Motor neuron (in vitro differentiated cells): ENCODE data around the gene SESN2. TPM values are rescaled to one million over a fixed set of nuclear protein-coding genes. Genes with fewer than 3 reads are reported as not detected.

Source experiments
- ATAC-seq, 8 experiments: fragments of 200-7000 bp; cut with Tn5 transposase; replicated peaks in 6 of 8; 2 replicates each; pipeline ENCODE4 v1.8.0; 2021; ENCODE audit warnings: mild to moderate bottlenecking in 8 of 8, moderate library complexity in 8 of 8
- H3K27ac ChIP-seq, 2 donors: fragments of 250-450 bp; sonication (Bioruptor Pico); 2 replicates each; pipeline ENCODE4 v1.9.0; 2021; ENCODE audit warnings: antibody characterized with exemption in 2 of 2, mild to moderate bottlenecking in 2 of 2, moderate library complexity in 1 of 2
- H3K4me1 ChIP-seq, 2 donors: fragments of 250-450 bp; sonication (Bioruptor Pico); replicated peaks in 1 of 2; 2 replicates each; pipeline ENCODE4 v1.6.1; 2021; ENCODE audit warnings: antibody characterized with exemption in 2 of 2, mild to moderate bottlenecking in 2 of 2, moderate library complexity in 1 of 2
- H3K4me3 ChIP-seq, 5 donors: fragments of 250-450 bp; sonication (Bioruptor Pico); 2 replicates each; pipeline ENCODE4 v1.9.0; 2021; ENCODE audit warnings: antibody characterized with exemption in 5 of 5, mild to moderate bottlenecking in 5 of 5, moderate library complexity in 4 of 5
- WGBS, 10 experiments: fragments of 450-650 bp; shearing (Covaris generic); methylation state at CpG; one replicate each; pipeline ENCODE4 v1.0.0; 2022; 5-methylcytosine and 5-hydroxymethylcytosine counted together
- in situ Hi-C, 9 experiments: fragments of 400-800 bp; cut with MboI; loops; one replicate each; pipeline ENCODE4 v1.15.0; 2021; ENCODE audit warnings: low sequenced_read_pairs in 9 of 9, low pct_unique_long_range_greater_than_20kb in 2 of 9; ENCODE audit not compliant: unreplicated experiment in 9 of 9
- total RNA-seq, 8 experiments: library from RNA; unstranded; fragments of 300-600 nt; gene quantifications; 2 replicates each; pipeline versions ENCODE4 v1.2.3 to v1.2.4, GENCODE V29; 2022

SESN2 gene
- total RNA-seq, 8 experiments from 2014 or later = 18.5 to 74.0 (median 35.7) TPM

DNA sequence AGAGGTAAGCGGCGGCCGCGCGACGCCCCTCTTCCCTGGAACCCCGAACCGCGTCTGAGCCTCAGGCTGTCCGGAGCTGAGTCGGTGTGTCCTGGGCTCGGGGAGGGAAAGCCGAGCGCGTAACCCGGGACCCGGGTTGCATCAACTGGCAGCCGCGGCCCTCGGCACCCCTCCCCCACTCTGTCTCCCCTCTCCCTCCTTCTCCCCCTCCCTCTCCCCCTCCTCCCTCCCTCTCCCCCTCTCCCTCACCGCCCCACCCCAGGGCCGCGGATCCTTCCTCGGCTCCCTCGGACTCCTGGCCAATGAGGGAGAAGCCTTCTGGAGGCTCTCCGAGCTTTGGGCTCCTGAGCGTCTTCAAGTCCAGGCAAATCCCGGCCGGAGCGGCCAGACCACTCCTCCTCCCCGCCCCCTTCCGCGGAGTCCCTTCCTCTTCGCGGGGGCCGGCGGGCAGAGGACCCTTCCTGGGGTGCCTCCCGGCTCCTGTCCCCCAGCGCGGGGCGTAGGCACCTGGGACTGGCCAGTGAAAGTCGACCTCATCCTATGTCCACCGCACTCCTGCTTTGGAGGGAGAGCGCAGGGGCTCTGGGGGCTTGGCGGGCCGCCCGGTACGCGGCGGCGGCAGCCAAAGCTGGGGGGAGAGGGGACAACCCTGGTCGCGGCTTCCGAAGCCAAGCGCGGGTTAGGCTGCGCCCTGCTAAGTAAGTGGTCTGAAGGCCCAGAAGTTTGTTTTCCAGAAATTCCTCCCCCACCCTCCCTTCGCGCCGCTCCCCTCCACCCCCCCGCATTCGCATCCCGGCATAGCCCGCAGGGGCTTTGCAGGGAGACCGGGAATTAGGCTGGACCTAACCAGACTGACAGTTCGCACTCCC is 850 bp downstream of the SESN2 start:
- 0 to 4% (median 0%) methylated on average over 2 to 9 of the region's 66 CpGs; no CpG with 5 or more reads in 7 of the 10 experiments for WGBS, 10 experiments
- H3K4me1 ChIP-seq = peaks cover 45 to 47% of the 10 kb centered on the region in 2 donors
- peak overlapping the region; percentile 90 to 92 for H3K27ac ChIP-seq
- in situ Hi-C loops = loop anchor here in 1 of 9 experiments (10.0 kb wide), 1 partner anchor 65 kb away; the partner anchor contains the start of gene MED18
- H3K4me3 ChIP-seq = peak overlapping the region; percentile 79 to 97 (median 83)
- peak; percentile 47 to 75 (median 54) for ATAC-seq

DNA sequence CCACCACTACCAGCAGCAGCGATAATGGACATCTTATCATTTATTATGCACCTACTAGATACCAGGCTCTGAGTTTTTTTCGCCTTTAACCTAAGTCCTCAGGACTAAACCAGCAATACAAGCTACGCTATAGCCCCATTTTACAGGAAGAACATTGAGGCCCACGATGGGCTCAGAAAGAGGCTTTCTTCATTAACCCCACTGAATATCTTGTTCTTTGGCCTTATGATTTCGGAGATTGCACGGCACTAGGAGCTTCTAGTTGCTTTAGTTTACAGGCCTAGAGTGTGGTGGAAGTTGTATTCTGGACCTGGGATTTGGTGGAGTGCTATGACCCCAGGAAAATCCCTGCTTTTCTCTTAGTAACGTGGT is 1.5 kb downstream of the SESN2 start:
- 6 to 46% (median 22%) methylated on average over 2 to 5 of the region's 7 CpGs; no CpG with 5 or more reads in 2 of the 10 experiments for WGBS, 10 experiments
- Histone ChIP-seq H3K4me1 (peaks cover 51 to 53% of the 10 kb centered on the region in 2 donors), H3K27ac (no peak overlapping the region), H3K4me3 (peak overlapping the region; percentile 79 to 97 (median 83))
- ATAC-seq = no peak
- in situ Hi-C loops = loop anchor here in 1 of 9 experiments (10.0 kb wide), 1 partner anchor 64 kb away; the partner anchor contains the start of gene MED18

DNA sequence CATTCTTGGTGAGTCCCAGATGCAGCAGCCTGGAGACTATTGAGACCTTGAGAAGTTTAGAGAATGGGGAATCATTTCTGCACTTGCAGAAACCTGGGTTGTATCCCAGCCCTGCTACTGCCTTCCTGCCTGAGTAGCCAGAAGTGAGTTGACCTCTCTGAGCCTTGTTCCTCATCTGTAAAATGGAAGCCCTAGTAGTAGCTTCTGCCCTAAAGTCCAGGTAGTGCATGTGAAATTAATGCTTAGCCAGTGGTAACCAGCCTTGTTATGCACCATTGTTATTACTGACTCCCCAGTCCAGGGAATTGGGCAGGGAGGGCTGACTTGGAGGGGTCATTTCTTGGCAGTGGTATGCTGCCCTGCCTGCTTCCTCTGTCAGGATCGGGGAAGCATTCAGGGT is 5.6 kb downstream of the SESN2 start:
- Histone ChIP-seq H3K27ac (no peak overlapping the region), H3K4me3 (peak overlapping the region in 1 of 5 donors; percentile 3), H3K4me1 (peaks cover 52 to 59% of the 10 kb centered on the region in 2 donors)
- WGBS, 10 experiments = 71 to 80% methylated on average over 1 of the region's 1 CpG; no CpG with 5 or more reads in 8 of the 10 experiments
- in situ Hi-C loops = loop anchor here in 1 of 9 experiments (10.0 kb wide), 1 partner anchor 60 kb away; the partner anchor contains the start of gene MED18
- no peak for ATAC-seq

DNA sequence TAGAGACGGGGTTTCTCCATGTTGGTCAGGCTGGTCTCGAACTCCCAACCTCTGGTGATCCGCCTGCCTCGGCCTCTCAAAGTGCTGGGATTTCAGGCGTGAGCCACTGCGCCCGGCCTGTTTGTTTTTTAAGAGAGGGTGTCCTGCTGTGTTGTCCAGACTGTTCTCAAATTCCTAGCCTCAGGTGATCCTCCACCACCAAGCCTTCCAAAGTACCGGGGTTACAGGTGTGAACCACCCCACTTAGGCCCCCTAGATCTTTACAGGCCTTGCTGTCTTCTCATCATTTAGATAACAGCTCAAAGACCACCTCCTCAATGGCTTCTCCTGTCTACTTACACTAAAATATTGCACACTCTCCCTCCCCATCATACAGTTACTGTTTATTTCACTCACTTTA is 6.3 kb downstream of the SESN2 start:
- no peak for ATAC-seq
- H3K4me3 ChIP-seq = no peak overlapping the region
- WGBS, 10 experiments = 43 to 92% (median 81%) methylated on average over 1 to 6 of the region's 8 CpGs; no CpG with 5 or more reads in 3 of the 10 experiments
- peaks cover 52 to 59% of the 10 kb centered on the region in 2 donors for H3K4me1 ChIP-seq
- no peak overlapping the region for H3K27ac ChIP-seq
- in situ Hi-C loops = loop anchor here in 1 of 9 experiments (10.0 kb wide), 1 partner anchor 59 kb away; the partner anchor contains the start of gene MED18

DNA sequence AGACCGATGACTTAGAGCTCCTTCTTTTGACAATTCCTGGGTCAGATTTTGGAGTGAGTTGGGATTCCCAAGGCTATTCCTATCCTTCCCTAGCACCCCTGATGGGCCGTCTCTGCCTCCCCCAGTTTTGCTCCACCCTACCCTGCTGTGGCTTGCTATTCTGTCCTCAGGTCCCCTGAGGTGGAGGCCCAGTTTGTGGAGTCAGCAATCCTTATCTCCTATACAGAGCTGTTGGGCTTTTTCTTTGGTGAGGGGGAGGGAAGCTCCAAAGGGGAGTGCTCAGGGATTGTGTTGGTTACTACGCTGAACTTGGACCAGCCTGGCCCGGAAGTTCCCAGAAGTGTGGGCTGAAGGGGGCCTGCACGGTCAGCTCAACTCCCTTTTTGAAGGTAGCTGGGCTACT is 7.6 kb downstream of the SESN2 start:
- peak in 3 of 8 experiments; percentile 5 to 28 (median 10) for ATAC-seq
- no peak overlapping the region for H3K4me3 ChIP-seq
- in situ Hi-C loops = loop anchor here in 1 of 9 experiments (10.0 kb wide), 1 partner anchor 58 kb away; the partner anchor contains the start of gene MED18
- H3K27ac ChIP-seq = peak overlapping the region in 1 of 2 donors; percentile 23
- 20 to 83% (median 60%) methylated on average over 1 to 5 of the region's 5 CpGs; no CpG with 5 or more reads in 2 of the 10 experiments for WGBS, 10 experiments
- peaks cover 40 to 51% of the 10 kb centered on the region in 2 donors for H3K4me1 ChIP-seq

DNA sequence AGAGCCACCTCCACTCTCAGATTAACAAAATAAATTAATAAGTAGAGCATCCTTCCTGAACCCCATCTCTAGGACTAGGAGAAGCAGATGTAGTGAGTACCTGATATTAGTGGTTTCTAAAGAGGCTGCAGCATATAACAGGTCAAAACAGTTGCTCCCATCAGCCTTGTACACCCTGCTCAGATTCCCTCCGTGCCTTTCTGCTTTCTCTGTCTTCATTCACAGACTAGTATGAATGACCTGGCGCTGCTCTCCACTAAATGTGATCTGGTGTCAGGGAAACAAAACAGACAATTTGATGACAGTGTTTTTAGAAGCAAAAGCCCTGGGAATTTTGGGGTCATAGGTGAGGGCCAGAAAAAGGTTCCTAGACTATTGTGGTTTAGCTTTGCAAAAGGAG is 8.3 kb downstream of the SESN2 start:
- Histone ChIP-seq H3K4me3 (no peak overlapping the region), H3K4me1 (peaks cover 36 to 46% of the 10 kb centered on the region in 2 donors), H3K27ac (no peak overlapping the region)
- WGBS, 10 experiments = 68 to 100% (median 84%) methylated on average over 1 to 2 of the region's 2 CpGs; no CpG with 5 or more reads in 4 of the 10 experiments
- in situ Hi-C loops = loop anchor here in 1 of 9 experiments (10.0 kb wide), 1 partner anchor 57 kb away; the partner anchor contains the start of gene MED18
- no peak for ATAC-seq

DNA sequence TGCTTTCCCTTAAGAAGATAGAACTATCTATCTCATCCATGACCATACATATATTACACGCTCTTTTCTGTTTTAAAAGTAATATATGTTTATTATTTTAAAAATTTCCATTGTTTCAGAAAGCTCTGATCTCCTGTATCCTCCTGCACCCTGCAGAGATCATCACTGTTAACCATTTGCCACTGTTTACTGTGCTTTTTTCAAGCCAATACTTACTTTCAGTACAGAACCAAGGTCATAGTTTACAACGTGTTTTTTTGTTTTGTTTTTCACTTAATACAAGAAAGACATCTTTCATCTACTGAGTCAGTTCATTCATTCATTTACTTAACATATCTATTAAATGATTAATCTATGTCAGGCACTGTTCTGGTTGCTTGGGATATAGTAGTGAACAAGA is 10.2 kb downstream of the SESN2 start:
- H3K27ac ChIP-seq = no peak overlapping the region
- 52 to 100% (median 76%) methylated on average over 1 to 2 of the region's 2 CpGs for WGBS, 10 experiments
- no peak for ATAC-seq
- in situ Hi-C loops = loop anchor here in 1 of 9 experiments (10.0 kb wide), 1 partner anchor 55 kb away; the partner anchor contains the start of gene MED18
- H3K4me1 ChIP-seq = peaks cover 19 to 27% of the 10 kb centered on the region in 2 donors
- no peak overlapping the region for H3K4me3 ChIP-seq

DNA sequence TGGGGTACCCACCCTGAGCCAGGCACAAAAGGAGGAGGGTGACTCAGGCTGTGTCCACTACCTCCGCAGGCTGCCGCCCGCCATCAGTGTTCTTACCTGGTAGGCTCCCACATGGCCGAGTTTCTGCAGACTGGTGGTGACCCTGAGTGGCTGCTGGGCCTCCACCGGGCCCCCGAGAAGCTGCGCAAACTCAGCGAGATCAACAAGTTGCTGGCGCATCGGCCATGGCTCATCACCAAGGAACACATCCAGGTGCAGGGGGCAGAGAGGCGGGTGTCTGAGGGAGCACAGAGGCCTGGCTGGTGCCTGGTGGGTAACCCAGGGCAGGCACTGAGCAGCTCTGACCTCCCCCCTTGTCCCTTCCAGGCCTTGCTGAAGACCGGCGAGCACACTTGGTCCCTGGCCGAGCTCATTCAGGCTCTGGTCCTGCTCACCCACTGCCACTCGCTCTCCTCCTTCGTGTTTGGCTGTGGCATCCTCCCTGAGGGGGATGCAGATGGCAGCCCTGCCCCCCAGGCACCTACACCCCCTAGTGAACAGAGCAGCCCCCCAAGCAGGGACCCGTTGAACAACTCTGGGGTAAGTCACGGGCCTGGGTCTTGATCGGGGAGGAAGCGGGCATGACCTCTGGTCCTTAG is 13.0 kb downstream of the SESN2 start:
- H3K4me3 ChIP-seq = no peak overlapping the region
- H3K27ac ChIP-seq = no peak overlapping the region
- WGBS, 10 experiments = 90 to 100% (median 97%) methylated on average over 3 to 19 of the region's 20 CpGs; no CpG with 5 or more reads in 5 of the 10 experiments
- H3K4me1 ChIP-seq = peaks cover 0 to 1% of the 10 kb centered on the region in 2 donors
- in situ Hi-C loops = no loop called here
- peak in 4 of 8 experiments; percentile 16 to 26 (median 18) for ATAC-seq

DNA sequence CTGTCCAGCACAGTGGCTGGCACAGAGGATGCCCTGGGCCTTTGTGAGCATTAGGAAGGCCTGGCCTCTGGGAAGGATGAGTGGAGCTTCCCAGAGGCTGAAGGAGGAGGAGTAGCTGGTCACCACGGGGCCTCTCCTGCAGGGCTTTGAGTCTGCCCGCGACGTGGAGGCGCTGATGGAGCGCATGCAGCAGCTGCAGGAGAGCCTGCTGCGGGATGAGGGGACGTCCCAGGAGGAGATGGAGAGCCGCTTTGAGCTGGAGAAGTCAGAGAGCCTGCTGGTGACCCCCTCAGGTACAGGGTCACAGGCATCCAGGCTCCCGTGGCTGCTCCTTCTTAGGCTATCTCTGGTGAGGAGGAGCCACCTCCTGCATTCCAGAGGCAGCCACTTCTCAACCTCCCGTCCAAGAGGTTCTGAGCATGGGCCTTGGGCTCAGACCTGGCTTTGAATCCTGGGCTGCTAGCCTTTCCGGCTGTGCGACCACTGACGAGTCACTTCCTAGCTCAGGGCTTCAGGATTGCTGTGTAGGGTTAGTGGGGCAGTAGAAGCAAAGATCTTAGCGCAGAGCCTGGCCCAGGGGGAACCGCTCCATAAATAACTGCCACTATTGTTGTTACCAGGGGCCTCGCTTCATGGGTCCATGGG is 14.0 kb downstream of the SESN2 start:
- in situ Hi-C loops = no loop called here
- no peak overlapping the region for H3K4me3 ChIP-seq
- H3K27ac ChIP-seq = no peak overlapping the region
- no peaks in the 10 kb centered on the region for H3K4me1 ChIP-seq
- WGBS, 10 experiments = 33 to 100% (median 84%) methylated on average over 1 to 16 of the region's 17 CpGs; no CpG with 5 or more reads in 3 of the 10 experiments
- ATAC-seq = peak in 1 of 8 experiments; percentile 12

DNA sequence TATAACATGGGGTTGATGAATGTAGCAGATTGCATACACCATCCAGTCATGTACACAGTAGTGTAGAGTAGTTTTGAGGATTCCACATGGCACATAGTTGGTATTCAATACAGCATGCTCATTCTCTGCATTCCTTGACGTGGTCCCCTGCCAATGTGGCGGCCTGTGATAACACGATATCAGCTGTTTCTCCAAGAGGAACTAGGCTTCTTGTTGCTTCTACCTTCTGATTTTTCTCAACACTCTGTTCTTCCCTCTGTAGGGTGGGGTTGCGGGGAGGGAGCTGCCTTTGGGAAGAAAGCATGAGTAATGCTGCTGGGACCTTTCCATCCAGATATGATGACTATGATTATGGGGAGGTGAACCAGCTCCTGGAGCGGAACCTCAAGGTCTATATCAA is 19.4 kb downstream of the SESN2 start:
- WGBS, 10 experiments = 95 to 100% (median 100%) methylated on average over 1 to 5 of the region's 5 CpGs; no CpG with 5 or more reads in 3 of the 10 experiments
- peak in 2 of 8 experiments; percentile 15 to 59 for ATAC-seq
- H3K27ac ChIP-seq = no peak overlapping the region
- H3K4me3 ChIP-seq = no peak overlapping the region
- in situ Hi-C loops = no loop called here
- no peaks in the 10 kb centered on the region for H3K4me1 ChIP-seq

DNA sequence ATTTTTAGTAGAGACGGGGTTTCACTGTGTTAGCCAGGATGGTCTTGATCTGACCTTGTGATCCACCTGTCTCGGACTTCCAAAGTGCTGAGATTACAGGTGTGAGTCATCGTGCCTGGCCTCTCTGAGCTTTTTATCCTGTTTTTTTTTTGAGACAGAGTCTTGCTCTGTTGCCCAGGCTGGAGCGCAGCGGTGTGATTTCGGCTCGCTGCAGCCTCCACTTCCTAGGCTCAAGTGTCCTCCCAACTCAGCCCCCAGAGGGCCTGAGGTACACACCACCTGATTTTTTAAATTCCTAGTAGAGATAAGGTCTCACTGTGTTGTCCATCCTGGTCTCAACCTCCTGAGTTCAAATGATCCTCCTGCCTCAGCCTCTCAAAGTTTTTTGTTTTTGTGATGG is 20.4 kb downstream of the SESN2 start:
- in situ Hi-C loops = no loop called here
- Histone ChIP-seq H3K4me1 (no peaks in the 10 kb centered on the region), H3K4me3 (no peak overlapping the region), H3K27ac (no peak overlapping the region)
- ATAC-seq = no peak
- 89 to 100% (median 96%) methylated on average over 2 to 7 of the region's 7 CpGs; no CpG with 5 or more reads in 4 of the 10 experiments for WGBS, 10 experiments

DNA sequence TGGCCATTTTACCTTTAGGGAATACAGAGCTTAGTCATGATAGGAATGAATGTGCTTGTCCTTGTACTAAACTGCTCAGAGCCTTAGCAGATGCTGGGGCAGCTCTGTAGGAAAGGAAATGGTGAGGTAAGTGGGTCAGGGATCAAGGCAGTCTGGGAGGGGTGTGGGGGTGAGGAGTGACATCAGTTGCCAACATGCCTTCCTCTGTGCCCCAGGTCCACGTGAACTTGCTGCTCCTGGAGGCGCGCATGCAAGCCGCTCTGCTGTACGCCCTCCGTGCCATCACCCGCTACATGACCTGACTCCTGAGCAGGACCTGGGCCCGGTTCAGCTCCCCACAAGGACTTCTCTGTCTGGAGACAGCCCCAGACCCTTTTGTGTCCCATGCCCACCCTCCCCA is 21.2 kb downstream of the SESN2 start:
- Histone ChIP-seq H3K27ac (no peak overlapping the region), H3K4me1 (no peaks in the 10 kb centered on the region), H3K4me3 (no peak overlapping the region)
- 80 to 97% (median 97%) methylated on average over 1 to 8 of the region's 8 CpGs; no CpG with 5 or more reads in 7 of the 10 experiments for WGBS, 10 experiments
- peak in 5 of 8 experiments; percentile 12 to 30 (median 26) for ATAC-seq
- in situ Hi-C loops = no loop called here
